ENCODE measurements around the gene TAPT1.

The TAPT1 gene

DNA sequence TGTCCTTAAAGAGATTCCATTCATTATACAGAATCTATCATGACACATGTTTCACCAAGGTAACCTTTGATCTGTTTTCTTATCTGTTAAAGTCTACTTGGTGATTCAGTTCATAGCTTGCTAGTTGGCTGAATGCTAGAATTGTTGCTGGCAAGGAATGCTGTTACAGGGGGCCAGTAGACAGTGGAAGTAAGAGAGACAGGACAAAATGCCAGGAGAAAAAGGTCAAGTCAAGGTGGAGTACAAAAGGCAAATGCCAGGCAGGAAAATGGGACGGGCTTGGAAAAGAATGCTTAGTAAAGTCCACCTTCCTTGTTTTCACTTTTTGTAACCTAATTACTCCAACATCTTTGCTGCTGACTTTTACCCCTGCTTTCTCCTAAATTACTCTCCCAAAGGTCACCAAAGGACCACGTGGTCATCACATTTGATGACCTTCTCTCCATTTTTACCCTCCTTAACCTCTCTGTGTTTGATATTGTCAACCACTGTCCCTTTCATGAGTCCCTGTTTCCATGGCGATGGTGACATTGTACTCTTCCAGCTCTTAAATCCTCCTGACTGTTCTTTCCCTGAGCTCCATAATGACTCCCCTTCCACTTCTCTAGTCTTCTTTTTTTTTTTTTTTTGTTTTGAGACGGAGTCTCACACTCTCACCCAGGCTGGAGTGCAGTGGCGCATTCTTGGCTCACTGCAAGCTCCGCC is 24.5 kb upstream of the TAPT1 start:
- DNase-seq (ENCODE audit: low read depth, low spot score), result no peak

DNA sequence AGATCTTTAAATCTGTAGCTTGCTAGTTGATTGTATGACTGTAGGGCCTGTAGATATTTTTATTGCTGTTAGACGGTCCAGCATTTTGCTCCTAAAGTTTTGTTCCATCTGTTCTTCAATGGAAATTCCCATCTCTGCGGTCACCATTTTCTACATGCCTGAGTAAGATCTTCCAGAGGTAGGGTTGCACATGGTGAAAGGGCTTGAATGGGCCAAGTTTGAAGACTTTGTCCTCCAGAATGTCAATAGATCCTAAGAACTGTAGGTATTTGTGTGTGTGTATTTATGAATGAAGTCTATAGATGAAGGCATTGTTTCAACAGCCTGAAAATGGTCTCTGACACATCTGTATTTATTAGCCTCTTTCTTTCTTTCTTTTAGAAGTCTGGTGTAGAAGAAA is 22.3 kb upstream of the TAPT1 start:
- DNase-seq (ENCODE audit: low read depth, low spot score), result no peak

DNA sequence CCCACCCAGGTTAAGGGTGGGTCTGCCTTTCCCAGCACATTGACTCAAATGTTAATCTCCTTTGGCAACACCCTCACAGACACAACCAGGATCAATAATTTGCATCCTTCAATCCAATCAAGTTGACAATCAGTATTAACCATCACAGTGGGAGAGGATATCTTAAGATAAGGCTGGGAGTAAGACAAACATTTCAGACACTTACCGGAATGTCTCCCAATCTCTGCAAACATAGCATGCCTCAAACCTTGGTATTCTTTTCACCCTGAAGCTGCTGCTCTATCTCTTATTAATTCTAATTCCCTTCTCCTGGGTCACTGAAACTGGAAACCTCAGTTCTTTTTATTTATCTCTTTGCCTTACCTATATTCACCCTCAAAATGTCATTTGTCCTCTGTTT is 19.0 kb upstream of the TAPT1 start:
- DNase-seq (ENCODE audit: low read depth, low spot score), result no peak

DNA sequence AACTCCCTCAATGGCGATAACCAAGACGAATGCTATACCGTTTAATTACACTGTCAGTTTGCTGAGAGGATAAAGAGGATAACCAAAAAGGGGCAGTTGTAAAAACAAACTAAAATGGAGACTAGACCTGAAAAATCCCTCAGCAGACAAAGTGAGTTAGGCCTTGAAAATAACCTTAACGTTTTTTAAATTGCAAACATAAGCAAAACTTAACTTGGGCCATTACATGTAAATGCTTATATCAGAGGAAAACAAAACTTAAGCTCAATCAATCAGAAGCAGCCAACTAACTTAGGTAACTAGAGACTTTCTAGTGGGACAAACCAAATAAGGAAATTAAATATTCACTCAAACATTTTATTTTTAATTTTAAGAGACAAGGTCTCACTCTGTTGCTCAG is 17.0 kb upstream of the TAPT1 start:
- DNase-seq (ENCODE audit: low read depth, low spot score), result no peak

DNA sequence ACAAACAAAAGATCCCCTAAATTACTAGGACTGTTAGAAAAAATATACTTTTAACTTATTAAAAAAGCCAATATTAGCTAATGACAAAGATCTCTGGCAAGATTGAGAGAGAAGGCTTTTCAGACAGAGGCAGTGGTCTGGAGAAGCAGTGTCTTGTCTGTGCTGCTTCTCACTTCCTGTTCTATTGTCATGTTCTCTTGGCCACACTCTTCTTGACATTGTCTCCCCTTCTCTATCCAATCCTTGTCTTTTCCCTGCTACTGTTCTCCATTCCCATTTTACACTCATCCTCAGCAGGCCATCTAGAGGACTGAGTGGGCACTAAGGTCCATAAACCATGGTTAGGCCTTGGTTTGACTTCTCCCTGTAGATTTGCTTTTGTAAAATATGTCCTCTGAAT is 14.0 kb upstream of the TAPT1 start:
- DNase-seq (ENCODE audit: low read depth, low spot score), result no peak

DNA sequence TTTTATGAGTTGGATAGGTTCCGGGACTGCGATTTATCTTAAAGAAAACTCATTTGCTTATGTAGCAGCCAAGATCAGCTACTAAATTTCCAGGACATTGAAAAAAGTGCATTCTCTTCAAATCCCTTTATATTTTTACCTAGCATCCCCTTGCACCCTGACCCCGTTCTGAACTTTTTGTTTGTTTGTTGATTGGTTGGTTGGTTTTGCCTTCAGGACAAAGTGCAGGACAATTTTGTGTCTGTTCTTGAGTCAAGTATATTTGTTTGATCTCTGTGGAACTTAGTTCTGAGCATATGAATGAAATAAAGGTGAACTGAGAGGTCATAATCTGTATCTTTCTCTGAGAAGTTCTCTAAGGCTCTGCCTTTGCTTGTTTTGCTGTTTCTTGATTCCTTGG is 12.8 kb upstream of the TAPT1 start:
- DNase-seq (ENCODE audit: low read depth, low spot score), result no peak

DNA sequence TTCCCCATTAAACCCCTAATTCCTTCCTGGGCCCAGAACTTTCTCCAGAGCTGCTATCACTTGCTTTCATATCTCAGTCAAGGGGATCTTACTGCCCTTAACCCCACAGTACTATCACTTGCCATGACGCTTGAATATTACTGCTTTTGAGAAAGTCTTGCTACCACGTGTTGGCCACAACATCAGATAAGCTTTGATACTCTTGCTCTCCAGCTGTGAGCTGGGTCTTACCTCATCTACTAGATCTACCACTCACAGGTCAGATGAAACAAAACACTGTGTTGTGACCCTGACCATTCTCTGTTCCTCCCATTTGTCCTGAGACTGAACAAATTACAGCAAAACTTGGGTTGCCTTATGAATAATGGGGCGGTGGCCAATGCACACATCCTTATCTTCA is 12.1 kb upstream of the TAPT1 start:
- DNase-seq (ENCODE audit: low read depth, low spot score), result no peak

DNA sequence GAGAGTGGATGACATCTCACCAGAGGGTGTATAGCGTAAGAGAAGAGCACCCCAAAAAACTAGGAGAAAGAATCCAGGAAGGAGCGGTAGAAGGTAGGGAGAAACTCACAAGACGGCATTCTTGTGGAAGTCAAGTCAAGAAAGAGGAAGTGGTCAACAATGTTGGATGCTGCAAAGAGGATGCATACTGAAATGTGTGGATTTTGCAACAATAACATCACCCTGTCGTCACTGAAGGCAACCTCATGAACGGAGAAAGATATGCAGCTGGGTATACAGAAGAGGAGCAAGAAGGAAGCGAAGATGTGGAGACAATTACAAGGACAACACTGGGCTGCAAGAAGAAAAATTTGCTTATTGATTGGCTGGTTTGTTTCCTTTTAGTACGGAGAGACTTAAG is 11.4 kb upstream of the TAPT1 start:
- no peak for DNase-seq (ENCODE audit: low read depth, low spot score)

DNA sequence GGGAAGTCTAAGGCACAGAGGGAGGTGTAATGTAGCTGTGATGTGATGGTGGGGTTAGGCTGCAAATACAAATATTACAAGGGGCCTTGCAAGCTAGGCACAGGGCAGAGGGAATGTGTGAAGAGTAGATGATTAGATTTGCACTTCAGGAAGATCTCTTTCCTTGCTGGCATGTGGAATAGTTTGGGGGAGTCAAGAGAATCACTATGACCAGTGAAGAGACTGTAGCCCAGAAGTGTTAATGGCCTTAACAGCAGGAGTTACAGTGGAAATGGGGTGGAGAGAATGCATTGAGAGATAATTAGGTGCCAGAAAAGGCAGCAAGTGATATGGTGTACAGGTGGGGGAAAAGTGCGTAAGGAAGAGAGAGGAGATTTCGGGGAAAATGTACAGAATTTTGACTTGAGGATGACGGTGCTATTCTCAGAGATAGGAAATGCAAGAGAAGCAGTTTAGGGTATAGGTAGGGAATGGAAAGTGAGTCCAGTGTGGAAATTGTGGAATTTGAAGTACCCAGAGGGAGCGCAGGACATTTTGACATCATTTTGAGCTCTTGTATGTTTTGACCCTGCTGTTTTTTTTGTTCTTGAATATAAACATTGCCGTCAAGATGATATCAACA is 10.2 kb upstream of the TAPT1 start:
- DNase-seq (ENCODE audit: low read depth, low spot score), result no peak

DNA sequence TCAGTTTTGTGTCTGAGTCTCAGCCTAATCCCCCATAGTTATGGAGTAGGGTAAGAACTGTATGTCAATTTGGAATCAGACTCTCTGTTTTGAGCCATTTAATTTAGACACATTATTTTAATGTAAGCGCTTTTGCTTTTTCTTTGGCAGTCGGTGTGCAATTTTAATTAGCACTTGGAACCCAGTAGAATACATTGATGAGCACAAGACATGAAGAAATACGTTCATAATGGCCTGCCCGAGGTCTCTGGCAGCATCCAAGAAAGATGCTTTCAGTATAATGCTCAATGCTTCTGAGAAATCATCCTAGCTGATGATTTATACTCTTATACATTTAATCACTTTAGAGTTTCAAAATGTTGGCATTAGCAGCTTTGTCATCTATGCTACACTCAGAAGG is 8.9 kb upstream of the TAPT1 start:
- DNase-seq (ENCODE audit: low read depth, low spot score), result no peak

DNA sequence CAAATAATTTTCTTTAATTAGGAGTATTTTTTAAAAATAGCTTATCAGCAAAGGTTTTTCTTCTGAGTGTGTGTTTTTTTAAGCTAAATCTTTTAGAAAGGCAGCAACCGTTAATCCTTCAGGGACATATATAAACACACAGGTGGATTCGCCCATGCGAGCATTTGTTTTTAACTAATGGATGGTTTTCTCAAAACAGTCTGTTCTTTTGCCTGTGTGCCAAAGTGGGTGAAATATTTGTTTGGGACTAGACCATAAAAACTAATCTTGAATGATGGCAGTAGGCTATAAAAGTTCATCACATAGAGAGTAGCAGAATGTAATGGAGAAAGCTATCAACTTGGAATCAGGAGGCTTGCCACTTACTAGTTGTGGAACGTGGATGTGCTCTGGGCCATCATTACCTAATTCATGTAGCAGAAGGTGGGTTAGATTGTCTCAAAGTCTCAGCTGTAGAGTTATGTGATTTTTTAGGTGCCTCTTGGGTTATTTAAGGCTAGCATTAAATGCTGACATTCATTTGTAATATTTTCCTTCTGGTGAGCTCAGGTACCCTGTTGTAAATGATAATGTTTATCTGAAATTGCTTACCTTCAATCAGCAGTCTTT is 7.4 kb upstream of the TAPT1 start:
- DNase-seq (ENCODE audit: low read depth, low spot score), result no peak

DNA sequence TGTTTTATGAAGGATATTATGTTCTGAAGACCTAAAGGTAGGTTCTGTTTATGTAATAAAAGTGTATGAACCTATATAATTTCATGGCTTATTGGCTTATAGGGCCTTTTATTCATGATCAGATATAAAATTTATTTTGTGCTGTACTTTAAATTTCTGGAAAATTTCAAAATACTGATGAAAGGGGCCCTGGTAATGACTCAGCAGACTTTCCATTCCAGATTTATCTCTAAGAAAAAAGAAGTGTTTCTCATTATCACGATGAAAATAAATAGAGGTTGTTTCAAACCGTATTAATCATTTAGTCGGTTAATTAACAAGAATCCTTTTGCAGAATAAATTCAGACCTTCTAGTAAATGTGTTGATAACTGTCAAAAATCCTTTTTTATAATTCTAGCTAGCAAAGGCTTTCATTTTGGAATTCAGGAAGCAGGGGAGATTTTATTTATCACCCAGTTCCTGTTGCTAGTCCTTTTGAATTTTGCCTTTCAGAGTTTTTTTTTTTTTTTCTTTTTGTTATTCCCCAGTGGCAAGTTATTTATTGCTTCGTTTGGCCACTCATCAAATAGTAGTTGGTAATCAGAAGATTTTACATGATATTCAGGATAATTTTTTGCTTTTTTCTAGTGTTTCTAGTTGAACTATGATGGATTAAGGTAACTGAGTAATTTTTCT is 5.4 kb upstream of the TAPT1 start:
- no peak for DNase-seq (ENCODE audit: low read depth, low spot score)

DNA sequence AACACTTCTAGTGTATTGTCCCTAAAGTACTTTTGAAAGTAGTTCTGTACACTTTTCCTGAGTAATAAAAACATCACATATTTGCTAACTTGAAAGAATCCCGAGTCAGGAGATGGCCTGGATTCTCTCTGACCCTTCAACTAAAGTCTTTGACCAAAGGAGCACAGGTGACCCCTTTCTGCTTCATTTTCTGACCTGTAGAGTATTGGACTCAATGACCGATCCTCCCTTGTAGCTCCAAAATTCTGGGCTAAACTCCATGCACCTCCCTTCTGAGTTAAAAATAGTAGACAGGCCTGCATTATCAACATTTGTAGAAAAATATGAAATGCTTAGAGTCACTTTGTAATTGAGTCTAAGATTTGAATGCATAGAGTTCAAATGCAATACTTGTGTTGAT is 4.0 kb upstream of the TAPT1 start:
- no peak for DNase-seq (ENCODE audit: low read depth, low spot score)

DNA sequence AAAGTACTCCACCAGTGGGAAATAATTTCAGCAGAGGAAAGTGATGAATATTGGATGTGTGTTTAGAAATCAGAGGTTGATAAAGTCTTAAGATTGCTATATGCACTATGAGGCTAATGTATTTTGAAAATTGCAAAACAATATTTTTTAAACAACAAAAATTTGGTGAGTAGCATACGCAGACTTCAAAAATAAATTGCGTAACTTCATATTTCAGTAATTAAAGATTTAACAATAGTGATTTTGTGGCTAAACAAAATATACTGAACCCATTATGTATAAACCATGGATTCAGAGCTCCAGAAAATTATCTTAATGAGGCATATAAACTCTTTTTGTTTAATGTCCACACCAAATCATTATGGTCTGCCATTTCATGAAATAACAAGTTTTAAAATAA is 3.3 kb upstream of the TAPT1 start:
- no peak for DNase-seq (ENCODE audit: low read depth, low spot score)

DNA sequence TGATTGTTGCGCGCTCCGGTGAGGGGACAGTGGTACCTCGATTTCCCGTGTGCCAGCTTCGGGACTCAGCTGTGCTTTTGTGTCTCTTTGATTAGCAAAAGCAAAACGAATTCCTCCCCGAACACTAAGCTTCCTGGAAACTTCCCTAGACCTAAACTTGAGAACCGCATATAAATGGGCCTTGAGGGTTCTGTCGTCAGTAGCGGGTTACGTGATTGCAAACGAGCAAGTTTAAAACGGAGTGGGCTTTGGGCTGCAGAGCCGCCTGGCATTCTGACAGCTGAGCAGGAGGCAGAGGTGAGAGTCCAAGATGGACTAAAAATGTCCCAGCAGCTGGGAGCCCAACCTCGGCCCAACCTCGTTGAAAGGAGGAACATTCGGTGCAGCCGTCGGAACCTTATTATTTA is 1.2 kb upstream of the TAPT1 start:
- no peak for DNase-seq (ENCODE audit: low read depth, low spot score)

DNA sequence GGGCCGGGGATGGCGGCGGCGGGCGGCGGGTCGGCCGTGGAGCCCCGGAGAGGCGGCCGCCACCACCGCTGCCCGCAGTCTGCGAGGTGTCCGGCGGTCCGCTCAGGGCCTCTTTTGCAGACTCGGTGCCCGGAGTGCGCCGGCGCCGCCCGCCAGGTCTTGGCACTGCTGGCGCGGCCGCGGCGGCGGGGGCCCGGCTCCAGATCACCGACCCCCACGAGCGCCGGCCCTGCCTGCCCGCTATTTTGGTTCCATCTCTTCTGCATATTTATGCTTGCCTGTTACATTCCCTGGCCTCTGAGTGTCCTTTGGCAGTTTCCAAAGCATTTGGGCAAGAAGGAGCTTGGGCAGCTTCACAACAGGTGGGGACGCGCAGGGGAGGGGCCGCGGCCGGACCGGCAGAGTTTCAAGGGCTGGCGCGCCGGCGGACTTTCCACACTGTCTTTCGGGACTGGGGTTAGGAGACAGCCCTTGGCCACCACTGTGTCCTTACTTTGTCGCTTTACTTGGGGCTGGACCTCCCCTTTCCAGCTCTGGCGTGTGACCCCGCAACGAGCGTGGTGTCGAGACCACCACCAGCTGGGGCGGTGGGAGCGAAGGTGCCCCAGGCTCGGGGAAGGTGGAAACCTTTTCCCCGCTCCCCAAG is 668 bp upstream of the TAPT1 start:
- no peak for DNase-seq (ENCODE audit: low read depth, low spot score)

DNA sequence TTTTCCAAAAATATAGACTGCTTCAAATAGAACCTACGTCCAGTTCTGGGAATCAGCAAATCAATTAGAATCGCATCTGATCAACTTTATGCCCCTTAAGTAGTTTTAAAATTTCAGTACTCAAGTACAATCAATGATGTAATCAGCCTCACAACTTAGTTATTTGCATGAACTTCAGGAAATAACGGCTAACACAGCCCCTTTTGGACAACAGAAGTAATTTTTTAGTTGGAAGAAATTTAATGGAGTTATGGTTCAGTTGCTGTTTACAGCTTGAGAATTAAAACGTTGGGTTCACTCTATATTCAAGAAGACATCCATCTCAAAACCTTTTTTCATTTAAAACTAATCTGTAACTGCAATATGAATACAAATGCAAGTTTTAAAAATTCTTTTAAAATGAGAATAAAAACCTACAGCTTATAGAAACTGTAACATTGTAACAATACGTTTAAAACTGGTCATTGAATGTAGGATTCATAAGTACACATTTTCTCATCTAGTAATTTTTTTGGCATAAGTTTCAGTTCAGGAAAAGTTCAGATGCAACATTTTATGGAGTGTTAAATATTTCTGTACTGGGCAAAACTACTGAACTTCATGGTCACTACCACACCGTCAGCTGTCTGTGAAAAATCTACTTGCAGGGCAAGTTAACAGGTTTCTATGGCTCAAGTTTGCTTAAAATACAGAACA is 956 bp downstream of the TAPT1 start:
- DNase-seq (ENCODE audit: low read depth, low spot score), result no peak

DNA sequence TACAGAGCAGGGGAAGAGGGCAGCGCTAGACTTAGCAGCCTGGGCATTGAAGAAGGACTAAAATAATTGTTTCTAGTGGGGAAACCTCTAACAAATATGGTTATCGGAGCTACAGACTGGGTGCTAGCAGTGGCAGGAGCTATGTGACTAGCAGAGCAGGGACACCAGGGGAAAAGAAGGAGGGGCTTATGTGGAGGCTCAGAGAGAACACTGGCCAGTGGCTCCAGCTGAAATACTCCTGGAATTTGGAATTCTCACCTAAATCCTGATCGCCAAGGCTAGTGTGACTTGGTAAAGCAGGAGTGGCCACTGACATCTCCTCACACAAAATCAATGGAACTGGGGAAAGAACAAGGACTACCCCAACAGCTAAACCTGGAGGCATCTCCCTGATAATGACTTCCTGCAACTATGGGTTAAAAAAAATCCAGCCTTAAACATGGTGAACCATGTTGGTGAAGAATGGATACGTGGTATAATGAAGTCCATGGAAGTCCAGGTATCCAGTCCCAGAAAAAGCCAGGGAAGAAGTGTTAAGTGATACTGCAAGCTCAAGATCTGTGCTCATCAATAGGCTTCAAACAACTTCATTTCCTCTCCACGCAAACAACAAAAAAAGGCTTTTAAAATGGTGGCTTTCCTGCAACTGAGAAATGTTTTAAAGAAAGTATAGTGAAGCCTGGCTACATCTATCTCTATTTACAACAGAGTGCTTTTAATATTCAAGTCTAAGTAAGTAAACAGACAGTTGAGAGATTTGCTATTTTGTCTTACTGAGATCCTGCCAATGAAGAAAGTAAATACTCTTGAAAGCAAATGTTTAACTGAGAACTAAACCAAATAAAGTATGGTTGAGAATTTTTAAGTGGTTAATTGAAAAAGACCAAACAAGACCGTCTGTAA is 1.8 kb downstream of the TAPT1 start:
- no peak for DNase-seq (ENCODE audit: low read depth, low spot score)

DNA sequence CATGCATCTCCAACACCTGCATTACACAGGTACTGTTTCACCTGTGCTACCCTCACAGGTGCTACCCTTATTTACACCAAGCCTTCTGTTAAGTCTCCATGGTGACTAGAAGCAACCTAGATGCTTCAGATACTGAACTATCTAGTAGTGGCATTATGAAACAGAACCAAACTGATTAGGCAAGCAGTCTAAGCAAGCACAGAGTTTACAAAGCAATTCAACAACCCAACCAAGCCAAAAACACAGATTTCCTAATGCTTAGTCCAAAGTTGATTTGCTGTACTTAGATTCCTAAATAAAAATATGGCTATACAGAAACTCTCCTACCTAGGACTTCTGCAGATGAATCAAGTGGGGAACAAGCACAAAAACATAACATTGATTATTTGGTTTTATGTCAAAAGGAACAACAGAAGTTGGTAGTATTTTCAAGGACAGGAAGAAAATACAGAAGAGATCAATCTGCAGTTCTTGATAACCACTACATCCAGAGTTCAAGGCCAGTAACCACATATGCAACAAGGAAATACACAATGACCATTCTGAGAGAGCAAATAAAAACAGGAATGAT is 3.2 kb downstream of the TAPT1 start:
- no peak for DNase-seq (ENCODE audit: low read depth, low spot score)

DNA sequence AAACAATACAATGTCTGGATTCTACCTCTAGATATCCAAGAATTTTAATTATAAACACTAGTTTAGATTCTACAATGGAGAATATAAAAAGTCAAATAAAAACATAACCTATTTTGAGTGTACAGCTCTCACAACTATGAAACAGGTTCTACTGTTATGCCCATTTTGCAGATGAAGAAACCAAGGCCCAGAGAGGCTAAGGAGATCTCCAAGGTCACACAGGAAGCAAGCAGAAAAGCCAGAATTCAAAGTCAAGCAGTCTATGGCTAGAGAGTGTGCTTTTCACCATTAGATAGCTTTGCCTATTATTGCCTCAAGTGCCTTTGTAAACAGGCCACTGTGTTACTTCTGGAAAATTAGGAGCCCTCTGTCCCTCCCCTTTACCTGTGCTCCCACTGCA is 7.3 kb downstream of the TAPT1 start:
- no peak for DNase-seq (ENCODE audit: low read depth, low spot score)

Data from iPS DF 19.7 (cell line).